PC-3 (cell line): ENCODE measurements around the gene GTF2H4.

Experiments
- CTCF ChIP-seq: fragments of 300-600 bp; sonication (generic); conservative IDR thresholded peaks from 2 replicates; pipeline ENCODE4 v1.5.1; 2017; ENCODE audit warnings: antibody characterized with exemption, low read depth, mild to moderate bottlenecking, low read length
- EZH2phosphoT487 ChIP-seq: fragments of 300-600 bp; sonication (generic); IDR thresholded peaks from 2 replicates; pipeline ENCODE4 v1.6.1; 2018; ENCODE audit warnings: mild to moderate bottlenecking, antibody characterized with exemption, low read length, borderline replicate concordance

- TF ChIP-seq EZH2phosphoT487 = no peak
- TF ChIP-seq CTCF = no peak
Measured at GRCh38 chr6:30900863-30901417, 7.1 kb upstream of the GTF2H4 start.
